Measurements from ENCODE around the gene USP34. TPM values are rescaled to one million over a fixed set of nuclear protein-coding genes. Genes with fewer than 3 reads are reported as not detected.

Gene USP34, protein sequence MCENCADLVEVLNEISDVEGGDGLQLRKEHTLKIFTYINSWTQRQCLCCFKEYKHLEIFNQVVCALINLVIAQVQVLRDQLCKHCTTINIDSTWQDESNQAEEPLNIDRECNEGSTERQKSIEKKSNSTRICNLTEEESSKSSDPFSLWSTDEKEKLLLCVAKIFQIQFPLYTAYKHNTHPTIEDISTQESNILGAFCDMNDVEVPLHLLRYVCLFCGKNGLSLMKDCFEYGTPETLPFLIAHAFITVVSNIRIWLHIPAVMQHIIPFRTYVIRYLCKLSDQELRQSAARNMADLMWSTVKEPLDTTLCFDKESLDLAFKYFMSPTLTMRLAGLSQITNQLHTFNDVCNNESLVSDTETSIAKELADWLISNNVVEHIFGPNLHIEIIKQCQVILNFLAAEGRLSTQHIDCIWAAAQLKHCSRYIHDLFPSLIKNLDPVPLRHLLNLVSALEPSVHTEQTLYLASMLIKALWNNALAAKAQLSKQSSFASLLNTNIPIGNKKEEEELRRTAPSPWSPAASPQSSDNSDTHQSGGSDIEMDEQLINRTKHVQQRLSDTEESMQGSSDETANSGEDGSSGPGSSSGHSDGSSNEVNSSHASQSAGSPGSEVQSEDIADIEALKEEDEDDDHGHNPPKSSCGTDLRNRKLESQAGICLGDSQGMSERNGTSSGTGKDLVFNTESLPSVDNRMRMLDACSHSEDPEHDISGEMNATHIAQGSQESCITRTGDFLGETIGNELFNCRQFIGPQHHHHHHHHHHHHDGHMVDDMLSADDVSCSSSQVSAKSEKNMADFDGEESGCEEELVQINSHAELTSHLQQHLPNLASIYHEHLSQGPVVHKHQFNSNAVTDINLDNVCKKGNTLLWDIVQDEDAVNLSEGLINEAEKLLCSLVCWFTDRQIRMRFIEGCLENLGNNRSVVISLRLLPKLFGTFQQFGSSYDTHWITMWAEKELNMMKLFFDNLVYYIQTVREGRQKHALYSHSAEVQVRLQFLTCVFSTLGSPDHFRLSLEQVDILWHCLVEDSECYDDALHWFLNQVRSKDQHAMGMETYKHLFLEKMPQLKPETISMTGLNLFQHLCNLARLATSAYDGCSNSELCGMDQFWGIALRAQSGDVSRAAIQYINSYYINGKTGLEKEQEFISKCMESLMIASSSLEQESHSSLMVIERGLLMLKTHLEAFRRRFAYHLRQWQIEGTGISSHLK (N-terminal part only)
- total RNA-seq = 144 and 149 TPM in 2 replicates

DNA sequence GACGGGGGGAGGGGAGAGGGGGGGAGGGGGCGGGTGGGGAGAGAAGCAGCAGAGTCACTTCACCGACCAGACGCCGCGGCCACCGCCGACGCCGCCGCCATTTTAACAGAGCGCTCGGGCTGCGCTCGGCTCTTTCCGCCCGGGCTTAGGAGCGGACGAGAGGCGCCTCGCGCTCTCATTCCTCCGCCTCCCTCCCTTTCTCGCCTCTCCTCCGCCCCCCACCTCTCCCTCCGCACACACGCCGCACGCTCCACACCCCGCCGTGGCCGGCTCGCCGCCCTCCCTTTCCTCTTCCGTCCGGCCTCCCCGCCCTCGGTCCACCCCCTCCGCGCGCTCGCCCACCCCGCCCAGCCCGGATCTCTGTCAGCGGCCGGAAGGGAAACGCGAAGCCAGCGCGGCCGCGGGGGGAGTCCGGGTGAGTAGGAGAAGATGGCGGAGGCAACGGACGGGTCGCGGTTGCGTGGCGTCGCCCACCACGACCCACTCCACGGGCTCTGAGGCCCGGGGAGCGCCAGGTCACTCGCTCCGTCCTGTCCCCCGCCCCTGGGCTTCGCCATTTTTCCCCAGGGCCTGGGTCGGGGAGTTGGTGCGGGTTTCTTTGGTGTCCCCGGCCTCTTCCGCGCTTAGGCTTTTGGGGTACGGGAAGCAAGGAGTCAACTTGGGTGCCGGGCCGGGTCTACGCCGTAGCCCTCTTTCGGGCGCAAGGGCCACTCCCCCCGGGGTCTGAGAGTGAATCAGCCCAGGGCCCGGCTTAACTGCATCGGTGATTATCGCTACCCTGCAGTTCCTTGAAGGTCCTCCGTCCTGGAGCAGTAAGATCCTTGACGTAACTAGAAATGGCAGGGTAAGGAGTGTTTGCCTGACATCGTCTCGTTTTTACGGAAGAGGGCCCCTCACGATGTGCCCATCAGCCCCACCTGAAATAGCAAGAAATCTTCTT is at the start of gene USP34:
Gene USP34, minus strand, starts transcription at position 123 of the 940 bp plus-strand sequence. CDS start 395 bp downstream, outside the sequence.

GRCh38 chr2:61161888-61162287 is 309.0 kb downstream of the USP34 start, which contains the start of gene C2orf74:
Gene C2orf74, plus strand, starts transcription at chr2:61162188. Its CDS starts 327 bp downstream, at chr2:61162515.

Other genes with a start within 250 kb of the USP34 start
- 232 and 312 TPM in 2 replicates for gene XPO1, start 67.3 kb upstream of the USP34 start, total RNA-seq